Adrenal gland (tissue), 12 donors: ENCODE results near the gene AXIN1. TPM values are rescaled to one million over a fixed set of nuclear protein-coding genes. Genes with fewer than 3 reads are reported as not detected.

Experiments used
- DNase-seq, 7 donors: peaks; one replicate each; pipeline ENCODE4 v3.0.0-alpha.2; 2019 to 2020
- H3K27ac ChIP-seq, 5 donors: fragments of 200-600 bp; sonication (generic) in 4 of 5; 1 replicate in 3 of 5; 2 replicates in 2 of 5; pipeline versions ENCODE4 v1.5.1 to v1.8.0; 2016 to 2020; ENCODE audit warnings: mild to moderate bottlenecking in 1 of 5
- H3K27me3 ChIP-seq: fragments of 200-600 bp; 2 replicates; pipeline ENCODE4 v1.8.0; 2021
- H3K36me3 ChIP-seq, 2 donors: fragments of 200-600 bp; replicated peaks in 1 of 2; 1 replicate in 1 of 2; 2 replicates in 1 of 2; pipeline versions ENCODE4 v1.5.1 to v1.8.0; 2018 to 2022
- H3K4me1 ChIP-seq, 2 donors: fragments of 200-600 bp; replicated peaks in 1 of 2; 1 replicate in 1 of 2; 2 replicates in 1 of 2; pipeline versions ENCODE4 v1.5.1 to v1.8.0; 2018 to 2021
- H3K4me3 ChIP-seq, 4 donors: fragments of 200-600 bp; sonication (generic) in 3 of 4; one replicate each; pipeline ENCODE4 v1.5.1; 2016 to 2018
- H3K9me3 ChIP-seq, 3 donors: fragments of 200-600 bp; sonication (generic) in 1 of 3; replicated peaks in 1 of 3; 1 replicate in 2 of 3; 2 replicates in 1 of 3; pipeline versions ENCODE4 v1.5.1 to v1.8.0; 2016 to 2021
- CTCF ChIP-seq, 6 experiments: fragments of 450-650 bp in 4 of 6; fragments of 200-600 bp in 2 of 6; sonication (generic) in 1 of 6; IDR thresholded peaks; 1 replicate in 5 of 6; 2 replicates in 1 of 6; pipeline versions ENCODE4 v1.5.1 to v1.8.0; 2016 to 2021; ENCODE audit warnings: antibody characterized with exemption in 6 of 6, mild to moderate bottlenecking in 2 of 6, moderate library complexity in 1 of 6
- POLR2A ChIP-seq, 2 donors: fragments of 450-650 bp; IDR thresholded peaks; one replicate each; pipeline ENCODE4 v1.6.1; 2017; ENCODE audit warnings: antibody characterized with exemption in 2 of 2, mild to moderate bottlenecking in 2 of 2, moderate library complexity in 1 of 2
- WGBS, 4 donors: extraction: QIAGEN DNeasy Blood & Tissue Kit in 2 of 4; methylation state at CpG; one replicate each; pipeline versions ENCODE4 v1.1.5 to v1.1.7; 2013 to 2017; 5-methylcytosine and 5-hydroxymethylcytosine counted together
- intact Hi-C, 2 donors: fragments of 100-400 bp; cut with DNase I; formaldehyde crosslinking; loops; one replicate each; pipeline versions ENCODE4 v1.14.1 to v1.15.0; 2022 to 2023
- polyA plus RNA-seq, 3 donors: library from polyadenylated mRNA; stranded (reverse); fragments of 200-250 nt in 2 of 3; fragments of 350-450 nt in 1 of 3; fragmentation: Illumina TruSeq in 1 of 3; extraction: RNeasy Lipid Tissue Mini Kit (QIAGEN cat#74804) in 1 of 3; gene quantifications; one replicate each; pipeline ENCODE4 v1.2.3, GENCODE V29; 2013 to 2014
- total RNA-seq, 9 donors: library from RNA; depleted of rRNA in 4 of 9; stranded (reverse); fragments of >200 nt in 4 of 9; fragments of 120-200 nt in 1 of 9; fragmentation: NEBNext Ultra II Directional in 1 of 9; extraction: Animal tissue kit (Norgen Biotek cat#: 25700) in 1 of 9; gene quantifications; one replicate each; pipeline versions ENCODE4 v1.1.0 to v1.2.4, GENCODE V29; 2013 to 2023
- donor health status: healthy with polysubstance abuse.
- donor health status: Bipolar disorder and iron deficiency.
- donor health status: DM: yes; HTN: yes; CAD: no.
- donor health status: DM: no; HTN: no; CAD: no.
- donor health status: DM: no; HTN: no; CAD: no.
- donor health status: DM: yes; HTN: yes; CAD: no.

Gene AXIN1
- total and polyA plus RNA-seq, 12 donors, result 5.6 to 22.4 (median 16.2) TPM

GRCh38 chr16:275786-276232, 76.7 kb downstream of the AXIN1 start, which contains the start of gene RGS11:
Gene RGS11, minus strand, starts transcription at chr16:275944. Its CDS starts 33 bp downstream, at chr16:275911.
- peaks cover 12% of the 10 kb centered on the region for H3K27me3 ChIP-seq
- H3K9me3 ChIP-seq, result no peaks in the 10 kb centered on the region
- no peak for TF ChIP-seq POLR2A (IDR thresholded peaks at IDR 0.05)
- no peak for TF ChIP-seq CTCF (IDR thresholded peaks at IDR 0.05)
- H3K4me1 ChIP-seq, result peaks cover 0 to 8% of the 10 kb centered on the region in 2 donors
- WGBS, 4 donors, result 4 to 15% (median 4%) methylated on average over 13 to 51 of the region's 56 CpGs; no CpG with 5 or more reads in 1 of the 4 donors
- no peak for DNase-seq
- no peaks in the 10 kb centered on the region for H3K36me3 ChIP-seq
- peak within 1 kb of the TSS in 1 of 4 donors; percentile 57 for H3K4me3 ChIP-seq
- H3K27ac ChIP-seq, result peak within 1 kb of the TSS in 1 of 5 donors; percentile 17
- intact Hi-C loops, result no loop called here

DNA sequence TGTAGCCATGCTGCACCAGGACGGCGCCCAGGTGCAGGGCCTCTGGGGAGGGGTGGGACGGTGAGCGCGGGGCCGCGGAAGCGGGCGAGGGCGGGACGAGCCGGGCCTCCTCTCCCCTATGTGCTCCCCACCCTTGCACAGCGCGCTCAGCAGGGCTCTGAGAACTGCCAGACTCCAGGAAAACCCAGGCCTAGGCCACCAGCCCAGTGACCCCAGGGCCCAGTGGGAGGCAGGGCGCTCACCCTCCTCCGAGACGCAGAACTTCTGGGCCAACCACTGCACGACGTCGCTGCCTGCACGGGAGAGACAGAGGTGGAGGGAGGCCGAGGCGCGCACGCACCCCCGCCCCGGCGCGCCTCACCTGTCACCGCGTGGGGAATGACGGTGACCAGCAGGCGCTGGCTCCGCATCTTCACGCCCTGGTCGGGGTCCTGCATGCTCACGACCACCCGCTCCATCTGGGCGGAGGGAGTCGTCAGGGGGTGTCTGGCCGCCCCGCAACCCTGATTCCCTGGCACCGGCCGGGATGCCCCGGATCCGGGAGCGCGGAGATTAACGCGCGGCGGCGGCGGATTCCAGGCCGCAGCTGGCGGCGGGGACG, 77.4 kb downstream of the AXIN1 start:
- WGBS, 4 donors, result 5 to 19% (median 5%) methylated on average over 16 to 58 of the region's 58 CpGs; no CpG with 5 or more reads in 1 of the 4 donors
- peaks cover 0 to 5% of the 10 kb centered on the region in 2 donors for H3K4me1 ChIP-seq
- no peak for DNase-seq
- intact Hi-C loops, result no loop called here
- peak overlapping the region in 1 of 4 donors; percentile 57 for H3K4me3 ChIP-seq
- H3K9me3 ChIP-seq, result no peaks in the 10 kb centered on the region
- TF ChIP-seq POLR2A (IDR thresholded peaks at IDR 0.05) (no peak), CTCF (IDR thresholded peaks at IDR 0.05) (no peak)
- H3K27me3 ChIP-seq, result peaks cover 9% of the 10 kb centered on the region
- no peak overlapping the region for H3K27ac ChIP-seq
- H3K36me3 ChIP-seq, result no peaks in the 10 kb centered on the region

DNA sequence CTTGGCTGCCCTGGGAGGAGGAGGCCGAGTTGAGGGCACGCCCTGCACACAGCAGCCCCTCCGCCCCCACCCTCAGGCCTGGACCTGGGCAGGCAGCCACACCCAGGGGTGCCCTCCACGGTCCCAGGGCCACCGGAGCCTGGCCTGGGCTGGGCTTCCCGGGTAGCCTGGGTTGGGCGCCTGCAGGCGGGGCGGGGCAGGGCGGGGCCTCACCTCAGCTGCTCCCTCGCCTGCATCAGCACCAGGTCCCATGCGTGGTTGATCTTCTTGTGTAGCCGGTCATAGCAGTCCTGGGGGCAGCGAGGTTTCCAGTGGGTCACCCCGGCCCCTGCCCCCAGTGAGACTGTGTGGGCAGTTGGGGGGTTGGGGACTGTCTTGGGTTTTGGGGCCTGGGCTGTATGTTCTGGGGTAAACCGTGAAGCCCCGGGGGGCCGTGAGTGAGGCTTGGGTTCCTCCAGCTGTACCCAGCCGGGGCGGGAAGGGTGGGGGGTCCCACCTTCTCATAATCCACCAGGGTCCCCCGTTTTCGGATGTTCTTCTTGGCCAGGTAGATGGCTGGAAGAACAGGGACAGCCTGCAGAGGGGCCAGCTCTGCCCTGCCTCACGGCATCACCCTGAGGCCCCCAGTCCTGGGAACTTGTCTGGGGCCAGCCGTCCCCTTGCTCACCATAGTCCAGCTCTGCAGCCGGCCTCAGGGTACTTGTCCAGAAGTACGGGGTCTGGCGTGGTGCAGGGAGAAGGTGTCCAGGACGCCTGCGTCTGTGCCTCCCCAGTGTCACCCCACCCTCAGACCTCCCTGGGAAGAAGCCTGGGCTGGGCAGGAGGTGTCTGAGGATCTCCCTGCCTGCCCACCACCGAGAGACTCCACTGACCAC, 78.7 kb downstream of the AXIN1 start:
- 79 to 86% (median 81%) methylated on average over 5 to 30 of the region's 30 CpGs for WGBS, 4 donors
- Histone ChIP-seq H3K27ac (no peak overlapping the region), H3K36me3 (no peaks in the 10 kb centered on the region), H3K9me3 (no peaks in the 10 kb centered on the region), H3K4me3 (no peak overlapping the region), H3K4me1 (peaks cover 0 to 5% of the 10 kb centered on the region in 2 donors), H3K27me3 (peaks cover 6% of the 10 kb centered on the region)
- intact Hi-C loops, result no loop called here
- no peak for TF ChIP-seq POLR2A (IDR thresholded peaks at IDR 0.05)
- TF ChIP-seq CTCF (IDR thresholded peaks at IDR 0.05), result no peak
- DNase-seq, result no peak
